Sigmoid colon (tissue), 7 donors: Measurements from ENCODE around the gene GLS2. TPM values are rescaled to one million over a fixed set of nuclear protein-coding genes. Genes with fewer than 3 reads are reported as not detected.
"Not testable (repeated sequence)": the region's sequence is repeated elsewhere in the genome, so short reads cannot be mapped to it uniquely, and the experiment has no call there.

Source experiments
- DNase-seq: peaks from one replicate; pipeline ENCODE4 v3.0.0-alpha.2; 2019
- H3K27ac ChIP-seq, 4 donors: fragments of 200-600 bp; sonication (generic); one replicate each; pipeline ENCODE4 v1.5.1; 2016 to 2019; ENCODE audit warnings: mild to moderate bottlenecking in 1 of 4
- H3K27me3 ChIP-seq, 3 donors: fragments of 200-600 bp; sonication (generic); one replicate each; pipeline ENCODE4 v1.5.1; 2019; ENCODE audit warnings: mild to moderate bottlenecking in 1 of 3
- H3K36me3 ChIP-seq, 4 donors: fragments of 200-600 bp; sonication (generic); one replicate each; pipeline ENCODE4 v1.5.1; 2016 to 2019
- H3K4me1 ChIP-seq, 4 donors: fragments of 200-600 bp; sonication (generic); one replicate each; pipeline ENCODE4 v1.5.1; 2017 to 2019
- H3K4me3 ChIP-seq, 4 donors: fragments of 200-600 bp; sonication (generic); one replicate each; pipeline ENCODE4 v1.5.1; 2017 to 2019; ENCODE audit warnings: mild to moderate bottlenecking in 2 of 4, moderate library complexity in 1 of 4
- H3K9me3 ChIP-seq, 4 donors: fragments of 200-600 bp in 3 of 4; sonication (generic) in 3 of 4; one replicate each; pipeline versions ENCODE4 v1.5.1 to v1.6.1; 2013 to 2019
- CTCF ChIP-seq, 4 experiments: fragments of 450-650 bp in 3 of 4; fragments of 200-600 bp in 1 of 4; IDR thresholded peaks; one replicate each; pipeline ENCODE4 v1.5.1; 2016 to 2019; ENCODE audit warnings: antibody characterized with exemption in 4 of 4, mild to moderate bottlenecking in 3 of 4, moderate library complexity in 2 of 4
- EP300 ChIP-seq, 4 donors: sonication (generic); formaldehyde crosslinking; IDR thresholded peaks; one replicate each; pipeline ENCODE4 v1.6.1; 2017; ENCODE audit warnings: antibody characterized with exemption in 4 of 4
- POLR2A ChIP-seq, 2 donors: fragments of 450-650 bp; IDR thresholded peaks; one replicate each; pipeline ENCODE4 v1.6.1; 2016; ENCODE audit warnings: antibody characterized with exemption in 2 of 2, mild to moderate bottlenecking in 2 of 2, moderate library complexity in 2 of 2
- POLR2AphosphoS5 ChIP-seq, 4 donors: sonication (generic); formaldehyde crosslinking; IDR thresholded peaks; one replicate each; pipeline ENCODE4 v1.6.1; 2017; ENCODE audit warnings: antibody characterized with exemption in 4 of 4
- WGBS, 2 donors: extraction: QIAGEN DNeasy Blood & Tissue Kit; methylation state at CpG; one replicate each; pipeline ENCODE4 v1.1.7; 2013; 5-methylcytosine and 5-hydroxymethylcytosine counted together
- intact Hi-C: fragments of 100-400 bp; cut with DNase I; formaldehyde crosslinking; loops from one replicate; pipeline ENCODE4 v1.15.1; 2023
- polyA plus RNA-seq, 3 donors: library from polyadenylated mRNA; stranded (reverse); fragments of 200-250 nt; gene quantifications; one replicate each; pipeline ENCODE4 v1.2.3, GENCODE V29; 2013
- total RNA-seq, 4 donors: library from RNA; depleted of rRNA; stranded (reverse); fragments of >200 nt; gene quantifications; one replicate each; pipeline ENCODE4 v1.1.0, GENCODE V29; 2016
- donor health status: healthy with polysubstance abuse.
- donor health status: Bipolar disorder and iron deficiency.
- donor health status: healthy.

The GLS2 gene
- total and polyA plus RNA-seq, 7 donors = 0.66 to 3.5 (median 1.2) TPM; not detected in 2

DNA sequence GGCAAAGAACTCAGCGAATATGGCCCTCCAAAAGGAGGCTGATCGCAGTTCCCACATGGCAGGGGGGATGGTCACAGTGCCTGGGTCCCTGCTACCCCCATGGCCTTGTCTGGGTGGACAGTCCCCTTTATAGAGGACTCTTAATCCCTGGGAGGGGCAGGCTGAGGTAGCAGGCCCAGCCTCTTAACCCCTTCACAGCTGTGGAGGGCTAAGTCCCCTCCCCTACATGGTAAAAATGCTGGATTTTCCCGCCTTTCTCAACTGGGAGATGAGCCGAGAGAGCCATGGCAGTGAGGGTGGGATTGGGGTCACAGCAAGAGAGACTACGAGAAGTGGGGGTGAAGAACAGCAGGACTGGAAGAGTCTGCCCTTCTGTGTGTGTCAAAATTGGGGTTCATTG lies 33.4 kb downstream of the GLS2 start, which contains the start of gene MIP:
Gene MIP (minus strand): TSS at position 101 of the 400 bp plus-strand sequence. CDS start 44 bp downstream, at position 57.
- DNase-seq = no peak
- intact Hi-C loops = no loop called here
- TF ChIP-seq CTCF (IDR thresholded peaks at IDR 0.05) = no peak
- no peaks in the 10 kb centered on the region for H3K27me3 ChIP-seq
- no peaks in the 10 kb centered on the region for H3K9me3 ChIP-seq
- WGBS, 2 donors = 89 to 91% methylated on average over 5 of the region's 5 CpGs
- H3K4me1 ChIP-seq = peaks cover 0 to 5% (median 0%) of the 10 kb centered on the region in 4 donors
- no peak within 1 kb of the TSS for H3K27ac ChIP-seq
- no peaks in the 10 kb centered on the region for H3K36me3 ChIP-seq
- no peak within 1 kb of the TSS for H3K4me3 ChIP-seq

GRCh38 chr12:56451147-56451546 lies 36.8 kb downstream of the GLS2 start:
- no peaks in the 10 kb centered on the region for H3K27me3 ChIP-seq
- TF ChIP-seq POLR2AphosphoS5 (IDR thresholded peaks at IDR 0.05) (no peak), EP300 (IDR thresholded peaks at IDR 0.05) (no peak), CTCF (IDR thresholded peaks at IDR 0.05) (no peak), POLR2A (IDR thresholded peaks at IDR 0.05) (no peak)
- no peak for DNase-seq
- 73 to 74% methylated on average over 5 of the region's 5 CpGs for WGBS, 2 donors
- H3K4me1 ChIP-seq = peaks cover 0 to 13% (median 3%) of the 10 kb centered on the region in 4 donors
- no peak overlapping the region for H3K4me3 ChIP-seq
- no peak overlapping the region for H3K27ac ChIP-seq
- H3K36me3 ChIP-seq = no peaks in the 10 kb centered on the region
- intact Hi-C loops = no loop called here
- no peaks in the 10 kb centered on the region for H3K9me3 ChIP-seq

DNA sequence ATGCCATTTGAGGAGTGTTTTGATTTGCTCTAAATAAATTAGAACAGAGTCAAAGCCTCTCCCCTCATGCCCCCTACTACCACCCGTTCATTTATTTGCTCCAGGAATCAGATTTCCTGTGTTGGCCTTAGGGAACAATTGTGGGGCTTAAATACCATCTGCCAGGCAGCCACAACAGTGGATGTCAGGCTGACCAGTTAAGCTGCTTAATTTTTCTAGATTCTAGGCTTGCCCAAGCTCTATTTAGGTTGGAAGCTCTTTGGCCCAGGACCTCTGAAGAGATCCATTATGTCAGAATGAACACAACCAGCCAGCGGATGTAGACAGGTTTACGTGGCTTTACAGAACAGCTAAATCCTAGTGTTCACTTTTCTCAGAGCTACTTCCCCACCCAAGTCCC lies 37.7 kb downstream of the GLS2 start:
- peaks cover 0 to 13% (median 3%) of the 10 kb centered on the region in 4 donors for H3K4me1 ChIP-seq
- intact Hi-C loops = no loop called here
- DNase-seq = no peak
- no peaks in the 10 kb centered on the region for H3K9me3 ChIP-seq
- H3K36me3 ChIP-seq = no peaks in the 10 kb centered on the region
- no peaks in the 10 kb centered on the region for H3K27me3 ChIP-seq
- H3K4me3 ChIP-seq = no peak overlapping the region
- H3K27ac ChIP-seq = peak overlapping the region in 1 of 4 donors; percentile 92
- 92 to 94% methylated on average over 3 of the region's 3 CpGs for WGBS, 2 donors
- TF ChIP-seq POLR2A (IDR thresholded peaks at IDR 0.05) (no peak), EP300 (IDR thresholded peaks at IDR 0.05) (no peak)

- Histone ChIP-seq H3K4me3 (peak overlapping the region; percentile 54 to 75 (median 63)), H3K27me3 (no peaks in the 10 kb centered on the region), H3K9me3 (no peaks in the 10 kb centered on the region), H3K36me3 (no peaks in the 10 kb centered on the region), H3K27ac (peak overlapping the region; percentile 89 to 92 (median 90)), H3K4me1 (peaks cover 0 to 13% (median 3%) of the 10 kb centered on the region in 4 donors)
- no peak for DNase-seq
- TF ChIP-seq POLR2AphosphoS5 (IDR thresholded peaks at IDR 0.05) (no peak), CTCF (IDR thresholded peaks at IDR 0.05) (no peak), EP300 (IDR thresholded peaks at IDR 0.05) (no peak), POLR2A (IDR thresholded peaks at IDR 0.05) (no peak)
- 32 to 34% methylated on average over 5 of the region's 5 CpGs for whole genome bisulfite sequencing, 2 donors
- intact Hi-C loops = loop anchor here (1.0 kb wide), 1 partner anchor 89 kb away; the partner anchor contains the start of gene STAT2
Measured at GRCh38 chr12:56449622-56449984, 38.4 kb downstream of the GLS2 start.

GRCh38 chr12:56448860-56449621 lies 38.9 kb downstream of the GLS2 start, which contains the start of gene TIMELESS:
Gene TIMELESS (minus strand): TSS chr12:56449426. CDS start chr12:56434170, 15,256 bp downstream.
- peaks cover 0 to 13% (median 3%) of the 10 kb centered on the region in 4 donors for H3K4me1 ChIP-seq
- 0 to 1% methylated on average over 58 of the region's 58 CpGs for WGBS, 2 donors
- peak within 1 kb of the TSS; percentile 89 to 92 (median 90) for H3K27ac ChIP-seq
- no peaks in the 10 kb centered on the region for H3K36me3 ChIP-seq
- H3K4me3 ChIP-seq = peak within 1 kb of the TSS; percentile 54 to 75 (median 63)
- intact Hi-C loops = loop anchor here (1.0 kb wide), 1 partner anchor 89 kb away; the partner anchor contains the start of gene STAT2
- peak; percentile 95 for DNase-seq
- H3K9me3 ChIP-seq = no peaks in the 10 kb centered on the region
- peak in 2 of 4 experiments; percentile 5 to 23 for TF ChIP-seq CTCF (IDR thresholded peaks at IDR 0.05)
- TF ChIP-seq EP300 (IDR thresholded peaks at IDR 0.05) = no peak
- TF ChIP-seq POLR2AphosphoS5 (IDR thresholded peaks at IDR 0.05) = peak; percentile 85 to 94 (median 92)
- TF ChIP-seq POLR2A (IDR thresholded peaks at IDR 0.05) = peak; percentile 75 to 82
- H3K27me3 ChIP-seq = no peaks in the 10 kb centered on the region

DNA sequence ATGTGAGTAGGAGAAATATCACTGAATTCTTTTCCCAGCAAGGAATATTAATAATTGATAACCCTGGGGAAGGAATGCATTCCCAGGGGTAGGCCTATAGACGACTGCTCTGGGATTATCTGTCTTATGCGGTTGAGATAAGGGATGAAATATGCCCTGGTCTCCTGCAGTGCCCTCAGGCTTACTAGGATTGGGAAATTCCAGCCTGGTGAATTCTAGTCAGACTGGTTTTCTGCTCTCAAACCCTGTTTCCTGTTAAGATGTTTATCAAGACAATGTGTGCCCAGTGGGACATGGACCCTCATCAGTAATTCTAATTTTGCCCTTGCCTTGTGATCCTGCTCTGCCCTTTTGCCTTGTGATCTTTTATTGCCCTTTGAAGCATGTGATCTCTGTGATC lies 44.8 kb downstream of the GLS2 start:
- WGBS, 2 donors = 80 to 83% methylated on average over 2 of the region's 2 CpGs
- H3K27ac ChIP-seq, intact Hi-C loops, H3K27me3 ChIP-seq, H3K4me1 ChIP-seq, H3K9me3 ChIP-seq, H3K36me3 ChIP-seq, DNase-seq, H3K4me3 ChIP-seq: not testable (repeated sequence)
